OCI-LY1 (cell line): ENCODE results near the gene FCRL3.
"Not testable (repeated sequence)": the region's sequence is repeated elsewhere in the genome, so short reads cannot be mapped to it uniquely, and the experiment has no call there.

Source experiments
- H2AFZ ChIP-seq: fragments of 200-600 bp; sonication (generic), shearing (Covaris generic); 2 replicates; pipeline ENCODE4 v1.6.0; 2014; ENCODE audit warnings: antibody characterized with exemption, mild to moderate bottlenecking, low read length
- H3F3A ChIP-seq: fragments of 200-600 bp; sonication (generic), shearing (Covaris generic); 2 replicates; pipeline ENCODE4 v1.6.0; 2014; ENCODE audit warnings: mild to moderate bottlenecking, antibody characterized with exemption, low read length, moderate library complexity; ENCODE audit not compliant: insufficient read depth
- H3K27ac ChIP-seq: fragments of 200-600 bp; sonication (generic); 2 replicates; pipeline ENCODE4 v1.5.1; 2014; ENCODE audit warnings: low read length, mixed run types, mild to moderate bottlenecking, low read depth; ENCODE audit not compliant: poor library complexity, severe bottlenecking
- H3K27me3 ChIP-seq: fragments of 200-600 bp; sonication (generic); 2 replicates; pipeline ENCODE4 v1.6.0; 2014; ENCODE audit warnings: antibody characterized with exemption, mild to moderate bottlenecking, low read length, moderate library complexity; ENCODE audit not compliant: insufficient read depth
- H3K36me3 ChIP-seq: fragments of 200-600 bp; sonication (generic); 2 replicates; pipeline ENCODE4 v1.6.1; 2014; ENCODE audit warnings: mild to moderate bottlenecking, antibody characterized with exemption, low read length, moderate library complexity, mixed read lengths; ENCODE audit not compliant: insufficient read depth
- H3K4me1 ChIP-seq: fragments of 200-600 bp; sonication (generic); 2 replicates; pipeline ENCODE4 v1.5.1; 2014; ENCODE audit warnings: mild to moderate bottlenecking, low read length, moderate library complexity; ENCODE audit not compliant: insufficient read depth, severe bottlenecking
- H3K4me2 ChIP-seq: fragments of 200-600 bp; sonication (generic), shearing (Covaris generic); 2 replicates; pipeline ENCODE4 v1.6.1; 2014; ENCODE audit warnings: low read length
- H3K4me3 ChIP-seq: fragments of 200-600 bp; sonication (generic); 2 replicates; pipeline ENCODE4 v1.5.1; 2014; ENCODE audit warnings: low read length, low read depth, mild to moderate bottlenecking, mixed read lengths; ENCODE audit not compliant: poor library complexity, severe bottlenecking
- H3K79me2 ChIP-seq: fragments of 200-600 bp; shearing (Covaris generic); 2 replicates; pipeline ENCODE4 v1.6.1; 2016; ENCODE audit warnings: mixed run types, low read length, mixed read lengths; ENCODE audit not compliant: insufficient read depth
- H3K9ac ChIP-seq: fragments of 200-600 bp; sonication (generic), shearing (Covaris generic); 2 replicates; pipeline ENCODE4 v1.6.1; 2014; ENCODE audit warnings: mild to moderate bottlenecking, low read length, mixed read lengths
- H3K9me2 ChIP-seq: fragments of 200-600 bp; sonication (generic), shearing (Covaris generic); 2 replicates; pipeline ENCODE4 v1.6.1; 2014; ENCODE audit warnings: low read depth, mild to moderate bottlenecking, low read length, mixed read lengths
- H3K9me3 ChIP-seq: fragments of 200-600 bp; shearing (Covaris generic); 2 replicates; pipeline ENCODE4 v1.6.1; 2014; ENCODE audit warnings: low read length, mixed read lengths
- H4K20me1 ChIP-seq: fragments of 200-600 bp; sonication (generic), shearing (Covaris generic); 2 replicates; pipeline ENCODE4 v1.6.0; 2016; ENCODE audit warnings: mild to moderate bottlenecking, low read length; ENCODE audit not compliant: insufficient read depth
- CTCF ChIP-seq: fragments of 200-600 bp; sonication (generic), shearing (Covaris generic); IDR thresholded peaks from 2 replicates; pipeline ENCODE4 v1.5.1; 2017; ENCODE audit warnings: mild to moderate bottlenecking, antibody characterized with exemption, low read length, moderate library complexity, mixed read lengths
- EZH2 ChIP-seq: fragments of 200-600 bp; sonication (generic), shearing (Covaris generic); IDR thresholded peaks from 2 replicates; pipeline ENCODE4 v1.8.0; 2017; ENCODE audit warnings: borderline replicate concordance, mixed run types, mild to moderate bottlenecking, antibody characterized with exemption, low read length, moderate library complexity, mixed read lengths

The FCRL3 gene

GRCh38 chr1:157700732-157701131 is at the start of gene FCRL3:
Gene FCRL3, minus strand, starts transcription at chr1:157700769. Its CDS starts 280 bp downstream, at chr1:157700489.
- peak within 1 kb of the TSS; percentile 66 for H3K4me3 ChIP-seq
- H3K27ac ChIP-seq, result peak within 1 kb of the TSS; percentile 90
- no peaks in the 10 kb centered on the region for H3K9me2 ChIP-seq
- peaks cover 7% of the 10 kb centered on the region for H3K79me2 ChIP-seq
- peak within 1 kb of the TSS; percentile 85 for H3K9ac ChIP-seq
- TF ChIP-seq CTCF (no peak), EZH2 (no peak)
- peak within 1 kb of the TSS; percentile 87 for H3K4me2 ChIP-seq
- H3F3A ChIP-seq, result no peaks in the 10 kb centered on the region
- H2AFZ ChIP-seq, result no peak within 1 kb of the TSS
- no peaks in the 10 kb centered on the region for H3K27me3 ChIP-seq
- no peaks in the 10 kb centered on the region for H3K9me3 ChIP-seq
- H3K36me3 ChIP-seq, result peaks cover 42% of the 10 kb centered on the region
- H4K20me1 ChIP-seq, result no peaks in the 10 kb centered on the region
- peaks cover 92% of the 10 kb centered on the region for H3K4me1 ChIP-seq

GRCh38 chr1:157748262-157748817 is 47.8 kb upstream of the FCRL3 start:
- Histone ChIP-seq H3K79me2 (no peaks in the 10 kb centered on the region), H3K9me3 (no peaks in the 10 kb centered on the region), H2AFZ (no peak overlapping the region), H3K4me1 (peaks cover 18% of the 10 kb centered on the region), H3K4me3 (no peak overlapping the region), H3K36me3 (peaks cover 32% of the 10 kb centered on the region; the same call in 1 of the 2 replicates), H3K4me2 (no peak overlapping the region), H3K27ac (no peak overlapping the region), H3K9ac (no peak overlapping the region), H4K20me1 (no peaks in the 10 kb centered on the region), H3F3A (no peaks in the 10 kb centered on the region), H3K27me3 (no peaks in the 10 kb centered on the region), H3K9me2 (no peaks in the 10 kb centered on the region)
- TF ChIP-seq EZH2 (no peak), CTCF (no peak)

- no peak overlapping the region for H2AFZ ChIP-seq
- H3K27ac ChIP-seq, result peak overlapping the region; percentile 14
These were observed 38.8 kb upstream of the FCRL3 start for GRCh38 chr1:157739229-157739901.

GRCh38 chr1:157735991-157736390 is 35.4 kb upstream of the FCRL3 start:
- not testable (repeated sequence) for H3K36me3 ChIP-seq, H3K9me2 ChIP-seq, H3K79me2 ChIP-seq, H2AFZ ChIP-seq, H3K9me3 ChIP-seq, H3K27me3 ChIP-seq, H3K27ac ChIP-seq, H3K4me3 ChIP-seq, H4K20me1 ChIP-seq, H3F3A ChIP-seq, H3K9ac ChIP-seq, H3K4me2 ChIP-seq
- peaks cover 57% of the 10 kb centered on the region for H3K4me1 ChIP-seq

More at GRCh38 chr1:157739229-157739901, 38.8 kb upstream of the FCRL3 start:
- peaks cover 7% of the 10 kb centered on the region; the same call in 1 of the 2 replicates for H3K36me3 ChIP-seq
- no peaks in the 10 kb centered on the region for H3K9me2 ChIP-seq
- H3K4me2 ChIP-seq, result no peak overlapping the region
- H3K9me3 ChIP-seq, result no peaks in the 10 kb centered on the region
- H3K9ac ChIP-seq, result no peak overlapping the region
- peaks cover 32% of the 10 kb centered on the region for H3K4me1 ChIP-seq
- no peak for TF ChIP-seq EZH2
- peak; percentile 19; the same call in 1 of the 2 replicates for TF ChIP-seq CTCF
- H3K27me3 ChIP-seq, result no peaks in the 10 kb centered on the region
- no peaks in the 10 kb centered on the region for H4K20me1 ChIP-seq
- no peaks in the 10 kb centered on the region for H3F3A ChIP-seq
- H3K4me3 ChIP-seq, result no peak overlapping the region
- H3K79me2 ChIP-seq, result no peaks in the 10 kb centered on the region
